Liver (tissue), 3 donors: ENCODE data around the gene L2HGDH.

Experiments
- EGR1 ChIP-seq, 2 donors: IDR thresholded peaks; 2 replicates each; pipeline ENCODE4 v1.6.1; 2016 to 2018; ENCODE audit warnings: antibody characterized with exemption in 2 of 2, low read depth in 2 of 2
- GABPA ChIP-seq, 2 donors: IDR thresholded peaks in 1 of 2; conservative IDR thresholded peaks in 1 of 2; 2 replicates each; pipeline ENCODE4 v1.6.1; 2016; ENCODE audit warnings: antibody characterized with exemption in 2 of 2, mild to moderate bottlenecking in 1 of 2, moderate library complexity in 1 of 2
- JUND ChIP-seq, 2 donors: IDR thresholded peaks; 2 replicates each; pipeline ENCODE4 v1.6.1; 2016; ENCODE audit warnings: antibody characterized with exemption in 2 of 2
- NR2F2 ChIP-seq: IDR thresholded peaks from 2 replicates; pipeline ENCODE4 v1.6.1; 2016; ENCODE audit warnings: antibody characterized with exemption
- RAD21 ChIP-seq, 2 donors: IDR thresholded peaks; 2 replicates each; pipeline ENCODE4 v1.6.1; 2016; ENCODE audit warnings: antibody characterized with exemption in 2 of 2, mild to moderate bottlenecking in 2 of 2
- RXRA ChIP-seq, 2 donors: IDR thresholded peaks; 2 replicates each; pipeline ENCODE4 v1.6.1; 2017 to 2018; ENCODE audit warnings: antibody characterized with exemption in 2 of 2, mild to moderate bottlenecking in 1 of 2
- SP1 ChIP-seq: IDR thresholded peaks from 2 replicates; pipeline ENCODE4 v1.6.1; 2018; ENCODE audit warnings: antibody characterized with exemption, mild to moderate bottlenecking
- TAF1 ChIP-seq: conservative IDR thresholded peaks from 2 replicates; pipeline ENCODE4 v1.6.1; 2016; ENCODE audit warnings: antibody characterized with exemption, mild to moderate bottlenecking
- YY1 ChIP-seq: IDR thresholded peaks from 2 replicates; pipeline ENCODE4 v1.6.1; 2016; ENCODE audit warnings: antibody characterized with exemption, mild to moderate bottlenecking
- TF ChIP-seq, protein P1 (sequence below): IDR thresholded peaks from 2 replicates; pipeline ENCODE4 v1.6.1; 2016; ENCODE audit warnings: antibody characterized with exemption
- TF ChIP-seq, protein P2 (sequence below): fragments of 150-350 bp; IDR thresholded peaks from 2 replicates; pipeline ENCODE4 v1.5.1; 2017; ENCODE audit warnings: improper control_type of control experiment, low read depth, low read length; ENCODE audit not compliant: missing input control
- TF ChIP-seq, protein P3 (sequence below): IDR thresholded peaks from 2 replicates; pipeline ENCODE4 v1.6.1; 2016; ENCODE audit warnings: antibody characterized with exemption, mild to moderate bottlenecking
- donor health status: healthy.
- donor health status: healthy.

DNA sequence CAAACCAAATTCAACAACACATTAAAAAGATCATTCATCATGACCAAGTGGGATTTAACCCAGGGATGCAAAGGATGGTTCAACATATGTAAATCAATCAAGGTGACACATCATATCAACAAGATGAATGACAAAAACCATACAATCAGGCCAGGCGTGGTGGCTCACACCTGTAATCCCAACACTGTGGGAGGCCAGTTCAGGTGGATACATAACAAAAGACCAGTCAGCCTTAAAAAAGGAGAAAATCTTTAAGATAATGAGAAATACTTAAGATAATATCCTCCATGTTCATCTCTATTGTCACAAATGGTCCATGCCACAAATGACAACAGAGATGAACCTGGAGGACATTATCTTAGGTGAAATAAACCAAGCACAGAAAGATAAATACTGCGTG lies 12.4 kb downstream of the L2HGDH start:
- TF ChIP-seq, protein P1, sequence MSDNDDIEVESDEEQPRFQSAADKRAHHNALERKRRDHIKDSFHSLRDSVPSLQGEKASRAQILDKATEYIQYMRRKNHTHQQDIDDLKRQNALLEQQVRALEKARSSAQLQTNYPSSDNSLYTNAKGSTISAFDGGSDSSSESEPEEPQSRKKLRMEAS: no peak
- TF ChIP-seq, protein P2, sequence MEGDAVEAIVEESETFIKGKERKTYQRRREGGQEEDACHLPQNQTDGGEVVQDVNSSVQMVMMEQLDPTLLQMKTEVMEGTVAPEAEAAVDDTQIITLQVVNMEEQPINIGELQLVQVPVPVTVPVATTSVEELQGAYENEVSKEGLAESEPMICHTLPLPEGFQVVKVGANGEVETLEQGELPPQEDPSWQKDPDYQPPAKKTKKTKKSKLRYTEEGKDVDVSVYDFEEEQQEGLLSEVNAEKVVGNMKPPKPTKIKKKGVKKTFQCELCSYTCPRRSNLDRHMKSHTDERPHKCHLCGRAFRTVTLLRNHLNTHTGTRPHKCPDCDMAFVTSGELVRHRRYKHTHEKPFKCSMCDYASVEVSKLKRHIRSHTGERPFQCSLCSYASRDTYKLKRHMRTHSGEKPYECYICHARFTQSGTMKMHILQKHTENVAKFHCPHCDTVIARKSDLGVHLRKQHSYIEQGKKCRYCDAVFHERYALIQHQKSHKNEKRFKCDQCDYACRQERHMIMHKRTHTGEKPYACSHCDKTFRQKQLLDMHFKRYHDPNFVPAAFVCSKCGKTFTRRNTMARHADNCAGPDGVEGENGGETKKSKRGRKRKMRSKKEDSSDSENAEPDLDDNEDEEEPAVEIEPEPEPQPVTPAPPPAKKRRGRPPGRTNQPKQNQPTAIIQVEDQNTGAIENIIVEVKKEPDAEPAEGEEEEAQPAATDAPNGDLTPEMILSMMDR: no peak
- TF ChIP-seq RAD21 (IDR thresholded peaks at IDR 0.05) (no peak), RXRA (IDR thresholded peaks at IDR 0.05) (no peak), JUND (IDR thresholded peaks at IDR 0.05) (no peak), SP1 (no peak), NR2F2 (no peak), GABPA (IDR thresholded peaks at IDR 0.05 in 1 of 2, conservative IDR thresholded peaks at IDR 0.05 in 1 of 2) (no peak), TAF1 (no peak), YY1 (no peak), EGR1 (IDR thresholded peaks at IDR 0.05; ENCODE audit: low read depth in 2 of 2) (no peak)
- TF ChIP-seq, protein P3, sequence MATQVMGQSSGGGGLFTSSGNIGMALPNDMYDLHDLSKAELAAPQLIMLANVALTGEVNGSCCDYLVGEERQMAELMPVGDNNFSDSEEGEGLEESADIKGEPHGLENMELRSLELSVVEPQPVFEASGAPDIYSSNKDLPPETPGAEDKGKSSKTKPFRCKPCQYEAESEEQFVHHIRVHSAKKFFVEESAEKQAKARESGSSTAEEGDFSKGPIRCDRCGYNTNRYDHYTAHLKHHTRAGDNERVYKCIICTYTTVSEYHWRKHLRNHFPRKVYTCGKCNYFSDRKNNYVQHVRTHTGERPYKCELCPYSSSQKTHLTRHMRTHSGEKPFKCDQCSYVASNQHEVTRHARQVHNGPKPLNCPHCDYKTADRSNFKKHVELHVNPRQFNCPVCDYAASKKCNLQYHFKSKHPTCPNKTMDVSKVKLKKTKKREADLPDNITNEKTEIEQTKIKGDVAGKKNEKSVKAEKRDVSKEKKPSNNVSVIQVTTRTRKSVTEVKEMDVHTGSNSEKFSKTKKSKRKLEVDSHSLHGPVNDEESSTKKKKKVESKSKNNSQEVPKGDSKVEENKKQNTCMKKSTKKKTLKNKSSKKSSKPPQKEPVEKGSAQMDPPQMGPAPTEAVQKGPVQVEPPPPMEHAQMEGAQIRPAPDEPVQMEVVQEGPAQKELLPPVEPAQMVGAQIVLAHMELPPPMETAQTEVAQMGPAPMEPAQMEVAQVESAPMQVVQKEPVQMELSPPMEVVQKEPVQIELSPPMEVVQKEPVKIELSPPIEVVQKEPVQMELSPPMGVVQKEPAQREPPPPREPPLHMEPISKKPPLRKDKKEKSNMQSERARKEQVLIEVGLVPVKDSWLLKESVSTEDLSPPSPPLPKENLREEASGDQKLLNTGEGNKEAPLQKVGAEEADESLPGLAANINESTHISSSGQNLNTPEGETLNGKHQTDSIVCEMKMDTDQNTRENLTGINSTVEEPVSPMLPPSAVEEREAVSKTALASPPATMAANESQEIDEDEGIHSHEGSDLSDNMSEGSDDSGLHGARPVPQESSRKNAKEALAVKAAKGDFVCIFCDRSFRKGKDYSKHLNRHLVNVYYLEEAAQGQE: no peak
